H1 (cell line): ENCODE data around the gene BIRC5. TPM values are rescaled to one million over a fixed set of nuclear protein-coding genes. Genes with fewer than 3 reads are reported as not detected.

Experiments used
- CTCF ChIA-PET: fragments of 300-600 bp; sonication (Branson Sonifier 250); formaldehyde crosslinking; loops from one replicate; lab custom pipeline; 2021; ENCODE audit not compliant: partially characterized antibody; lab: Charles Lee
- POLR2A ChIA-PET: fragments of 300-600 bp; sonication (Branson Sonifier 250); formaldehyde crosslinking; loops from one replicate; lab custom pipeline; 2021; ENCODE audit warnings: inconsistent platforms; ENCODE audit not compliant: partially characterized antibody; lab: Charles Lee
- DNase-seq, 2 experiments: peaks; one replicate each; pipeline versions ENCODE4 v3.0.0 to v3.0.0-alpha.2; 2010 to 2022; ENCODE audit warnings: low spot score in 2 of 2, low read depth in 1 of 2, mixed read lengths in 1 of 2
- FAIRE-seq: peaks from 2 replicates; lab custom pipeline; 2011; peaks lifted over from hg19 to GRCh38; lab: Jason Lieb, UNC
- H2AFZ ChIP-seq: 2 replicates; pipeline ENCODE4 v1.8.1; 2012; ENCODE audit warnings: low read length, inconsistent platforms
- H2AK5ac ChIP-seq: 2 replicates; pipeline ENCODE4 v1.6.1; 2013; ENCODE audit warnings: low read depth, low read length
- H2BK120ac ChIP-seq: replicated peaks from 2 replicates; pipeline ENCODE3; 2013; ENCODE audit warnings: low read depth, low read length, inconsistent platforms
- H2BK12ac ChIP-seq: 2 replicates; pipeline ENCODE4 v1.6.1; 2013; ENCODE audit warnings: low read depth, low read length
- H2BK15ac ChIP-seq: 2 replicates; pipeline ENCODE4 v1.6.1; 2013; ENCODE audit warnings: low read length
- H2BK20ac ChIP-seq: 2 replicates; pipeline ENCODE4 v1.6.1; 2013; ENCODE audit warnings: low read length
- H2BK5ac ChIP-seq: 2 replicates; pipeline ENCODE4 v1.6.1; 2013; ENCODE audit warnings: low read depth, low read length
- H3K14ac ChIP-seq: 2 replicates; pipeline ENCODE4 v1.6.1; 2013; ENCODE audit warnings: inconsistent platforms; ENCODE audit not compliant: insufficient read length
- H3K18ac ChIP-seq: 2 replicates; pipeline ENCODE4 v1.6.1; 2013; ENCODE audit warnings: low read length; ENCODE audit errors: extremely low read depth
- H3K23ac ChIP-seq: 2 replicates; pipeline ENCODE4 v1.6.1; 2013; ENCODE audit warnings: inconsistent platforms; ENCODE audit not compliant: insufficient read length
- H3K23me2 ChIP-seq: 2 replicates; pipeline ENCODE4 v1.6.1; 2013; ENCODE audit warnings: low read depth, low read length
- H3K27ac ChIP-seq: 2 replicates; pipeline ENCODE4 v1.6.1; 2011; ENCODE audit warnings: low read depth, low read length, inconsistent platforms
- H3K27me3 ChIP-seq, 4 experiments: replicated peaks in 1 of 4; 1 replicate in 1 of 4; 2 replicates in 3 of 4; pipeline versions ENCODE4 v1.6.1 to v1.8.1; 2011 to 2013; ENCODE audit warnings: low read length in 3 of 4, mild to moderate bottlenecking in 3 of 4, inconsistent platforms in 2 of 4, mixed read lengths in 2 of 4, moderate library complexity in 1 of 4; ENCODE audit not compliant: control insufficient read depth in 3 of 4, insufficient read depth in 3 of 4; ENCODE audit errors: extremely low read depth in 1 of 4
- H3K36me3 ChIP-seq, 4 experiments: 2 replicates each; pipeline versions ENCODE4 v1.6.1 to v1.8.1; 2011 to 2013; ENCODE audit warnings: mild to moderate bottlenecking in 4 of 4, low read length in 3 of 4, moderate library complexity in 2 of 4, control low read depth in 1 of 4, inconsistent platforms in 1 of 4; ENCODE audit not compliant: insufficient read depth in 4 of 4, control insufficient read depth in 2 of 4
- H3K4ac ChIP-seq: replicated peaks from 2 replicates; pipeline ENCODE3; 2013; ENCODE audit warnings: low read length, low read depth, mixed read lengths, inconsistent platforms; ENCODE audit not compliant: insufficient read length
- H3K4me1 ChIP-seq, 4 experiments: replicated peaks in 1 of 4; 1 replicate in 1 of 4; 2 replicates in 3 of 4; pipeline versions ENCODE4 v1.6.1 to v1.8.1; 2011 to 2013; ENCODE audit warnings: low read length in 3 of 4, inconsistent platforms in 2 of 4, mixed read lengths in 1 of 4; ENCODE audit not compliant: insufficient read depth in 4 of 4, control insufficient read depth in 3 of 4
- H3K4me2 ChIP-seq, 2 experiments: 2 replicates each; pipeline versions ENCODE4 v1.6.1 to v1.8.1; 2011 to 2013; ENCODE audit warnings: low read depth in 2 of 2, low read length in 2 of 2, control low read depth in 1 of 2, inconsistent platforms in 1 of 2, mild to moderate bottlenecking in 1 of 2; ENCODE audit not compliant: insufficient read depth in 1 of 2
- H3K4me3 ChIP-seq, 4 experiments: fragments of 200-600, 300-600 bp in 1 of 4; sonication (generic), shearing (Covaris generic), sonication (Bioruptor Twin) in 1 of 4; 2 replicates each; pipeline versions ENCODE4 v1.5.1 to v1.8.1; 2011 to 2016; ENCODE audit warnings: low read length in 4 of 4, low read depth in 3 of 4, control low read depth in 2 of 4, inconsistent platforms in 2 of 4, mild to moderate bottlenecking in 2 of 4, mixed read lengths in 1 of 4, moderate library complexity in 1 of 4; ENCODE audit not compliant: insufficient read depth in 2 of 4; ENCODE audit errors: extremely low read depth in 1 of 4
- H3K56ac ChIP-seq: replicated peaks from 2 replicates; pipeline ENCODE3; 2013; ENCODE audit warnings: low read depth, mild to moderate bottlenecking, mixed read lengths, low read length, inconsistent platforms; ENCODE audit not compliant: insufficient read length
- H3K79me1 ChIP-seq: 2 replicates; pipeline ENCODE4 v1.6.1; 2013; ENCODE audit warnings: low read depth, low read length, control low read depth
- H3K79me2 ChIP-seq, 2 experiments: 2 replicates each; pipeline versions ENCODE4 v1.6.1 to v1.8.1; 2012 to 2013; ENCODE audit warnings: low read length in 2 of 2, mild to moderate bottlenecking in 2 of 2, inconsistent platforms in 1 of 2; ENCODE audit not compliant: insufficient read depth in 2 of 2, control insufficient read depth in 1 of 2
- H3K9ac ChIP-seq, 4 experiments: replicated peaks in 1 of 4; 1 replicate in 1 of 4; 2 replicates in 3 of 4; pipeline versions ENCODE4 v1.6.1 to v1.8.1; 2011 to 2013; ENCODE audit warnings: low read depth in 3 of 4, low read length in 3 of 4, control low read depth in 2 of 4, mild to moderate bottlenecking in 2 of 4, moderate library complexity in 2 of 4, inconsistent platforms in 1 of 4; ENCODE audit errors: extremely low read depth in 1 of 4
- H3K9me3 ChIP-seq, 2 experiments: 2 replicates each; pipeline versions ENCODE4 v1.6.1 to v1.8.1; 2012 to 2013; ENCODE audit warnings: mild to moderate bottlenecking in 2 of 2, moderate library complexity in 2 of 2, control low read depth in 1 of 2, inconsistent platforms in 1 of 2, low read depth in 1 of 2, low read length in 1 of 2, mixed read lengths in 1 of 2; ENCODE audit not compliant: insufficient read depth in 2 of 2
- H4K20me1 ChIP-seq, 2 experiments: replicated peaks in 1 of 2; 2 replicates each; pipeline versions ENCODE3 to v1.8.1; 2011 to 2013; ENCODE audit warnings: inconsistent platforms in 2 of 2, low read length in 2 of 2, mild to moderate bottlenecking in 1 of 2; ENCODE audit not compliant: insufficient read depth in 2 of 2, control insufficient read depth in 1 of 2
- H4K5ac ChIP-seq: 2 replicates; pipeline ENCODE4 v1.6.1; 2013; ENCODE audit warnings: low read length, low read depth, mixed read lengths, inconsistent platforms; ENCODE audit not compliant: insufficient read length
- H4K8ac ChIP-seq: 2 replicates; pipeline ENCODE4 v1.8.0; 2013; ENCODE audit warnings: mild to moderate bottlenecking, moderate library complexity, low read length, inconsistent platforms; ENCODE audit not compliant: insufficient read depth; ENCODE audit errors: extremely low read depth
- H4K91ac ChIP-seq: replicated peaks from 2 replicates; pipeline ENCODE3; 2013; ENCODE audit warnings: low read length, mixed read lengths, inconsistent platforms; ENCODE audit not compliant: insufficient read length
- ATF3 ChIP-seq: IDR thresholded peaks from 2 replicates; pipeline ENCODE4 v1.6.1; 2011; ENCODE audit warnings: low read depth, mild to moderate bottlenecking, low read length; ENCODE audit not compliant: insufficient read depth
- BACH1 ChIP-seq: IDR thresholded peaks from 2 replicates; pipeline ENCODE4 v1.6.1; 2012; ENCODE audit warnings: low read length, improper control_type of control experiment
- CBX5 ChIP-seq: fragments of 300-800, 300-1000 bp; sonication (generic); IDR thresholded peaks from 2 replicates; pipeline ENCODE4 v1.7.1; 2016; ENCODE audit warnings: antibody characterized with exemption, low read length, low read depth
- KDM5A ChIP-seq: fragments of 200-600 bp; IDR thresholded peaks from 2 replicates; pipeline ENCODE4 v1.7.1; 2012; ENCODE audit warnings: mild to moderate bottlenecking, low read length, inconsistent platforms, mixed read lengths
- SIRT6 ChIP-seq: IDR thresholded peaks from one replicate; pipeline ENCODE4 v1.7.1; 2012; ENCODE audit warnings: low read length, inconsistent platforms
- TAF1 ChIP-seq: IDR thresholded peaks from 2 replicates; pipeline ENCODE4 v1.6.1; 2011; ENCODE audit warnings: mild to moderate bottlenecking, low read depth, low read length
- USF2 ChIP-seq: IDR thresholded peaks from 2 replicates; pipeline ENCODE4 v1.6.1; 2011; ENCODE audit warnings: low read length, improper control_type of control experiment
- WGBS, 2 experiments: shearing (Covaris generic) in 1 of 2; methylation state at CpG; one replicate each; pipeline versions ENCODE4 v1.1.6 to v1.1.7; 2013 to 2015; ENCODE audit warnings: low lambda C conversion rate in 2 of 2, mixed read lengths in 2 of 2, inconsistent platforms in 1 of 2, low coverage in 1 of 2, missing lambda C conversion rate in 1 of 2; ENCODE audit not compliant: insufficient replicate concordance in 2 of 2, insufficient coverage in 1 of 2, insufficient read length in 1 of 2; ENCODE audit errors: extremely low coverage in 1 of 2, missing lambda C conversion rate in 1 of 2; 5-methylcytosine and 5-hydroxymethylcytosine counted together
- polyA plus RNA-seq, 7 experiments: library from polyadenylated mRNA; depleted of rRNA in 3 of 7; stranded (reverse) in 5 of 7; unstranded in 2 of 7; fragments of >200 nt in 5 of 7; fragments of 200-250 nt in 2 of 7; gene quantifications; 1 replicate in 5 of 7; 2 replicates in 1 of 7; 4 replicates in 1 of 7; pipeline versions ENCODE4 v1.2.1 to v1.2.3, GENCODE V29; 2011 to 2013; ENCODE audit warnings: missing spikeins in 2 of 7, mixed read lengths in 2 of 7
- total RNA-seq: library from RNA; stranded (reverse); fragmentation: NEBNext Ultra II Directional; extraction: Animal tissue kit (Norgen Biotek cat#: 25700); gene quantifications from 2 replicates; pipeline ENCODE4 v1.2.1, GENCODE V29; 2021

The BIRC5 gene
- total and polyA plus RNA-seq, 2 of the 8 experiments (the other 6 are each of a cell fraction or from before 2014, with no cell fraction given), result 42.2 to 108 TPM

GRCh38 chr17:78180083-78180482 lies 34.0 kb upstream of the BIRC5 start:
- no peak for FAIRE-seq
- H3K9ac ChIP-seq, result no peak overlapping the region
- H4K91ac ChIP-seq, result no peak overlapping the region
- H3K79me1 ChIP-seq, result peaks cover 8% of the 10 kb centered on the region
- DNase-seq, result no peak
- CTCF ChIA-PET, result interaction anchor here (1.3 to 10.0 kb wide), 2 partner anchors 39 to 43 kb away, joined by 3 to 87 read pairs; no protein-coding TSS in a partner anchor
- no peak overlapping the region for H3K18ac ChIP-seq
- no peak overlapping the region for H3K56ac ChIP-seq
- H2BK120ac ChIP-seq, result no peak overlapping the region
- H3K27ac ChIP-seq, result no peak overlapping the region
- H3K4me2 ChIP-seq, result no peak overlapping the region
- no peak overlapping the region for H2BK15ac ChIP-seq
- no peak overlapping the region for H2BK5ac ChIP-seq
- H3K4me1 ChIP-seq, result peaks cover 0 to 8% (median 2%) of the 10 kb centered on the region in 4 experiments; a peak in 6 of 7 replicates
- H2AK5ac ChIP-seq, result no peak overlapping the region
- peaks cover 10 to 16% of the 10 kb centered on the region in 2 experiments for H4K20me1 ChIP-seq
- no peak overlapping the region for H2BK20ac ChIP-seq
- no peaks in the 10 kb centered on the region for H3K9me3 ChIP-seq
- no peak overlapping the region for H3K4me3 ChIP-seq
- H2AFZ ChIP-seq, result no peak overlapping the region
- no peak overlapping the region for H2BK12ac ChIP-seq
- H3K27me3 ChIP-seq, result no peaks in the 10 kb centered on the region; a peak in 1 of 7 replicates
- TF ChIP-seq TAF1 (no peak), ATF3 (no peak), KDM5A (no peak), USF2 (no peak), CBX5 (no peak), SIRT6 (no peak), BACH1 (no peak)
- POLR2A ChIA-PET, result interaction anchor here (0.8 to 1.9 kb wide), 3 partner anchors 10 to 53 kb away, joined by 3 to 8 read pairs (median 4); no protein-coding TSS in a partner anchor
- peaks cover 0 to 10% of the 10 kb centered on the region in 2 experiments; a peak in 2 of 4 replicates for H3K79me2 ChIP-seq
- H4K8ac ChIP-seq, result no peak overlapping the region
- H3K23ac ChIP-seq, result no peak overlapping the region
- no peak overlapping the region for H4K5ac ChIP-seq
- no peak overlapping the region for H3K14ac ChIP-seq
- peaks cover 31 to 78% (median 54%) of the 10 kb centered on the region in 4 experiments for H3K36me3 ChIP-seq
- no peaks in the 10 kb centered on the region for H3K23me2 ChIP-seq
- 92% methylated on average over 14 of the region's 14 CpGs; no CpG with 5 or more reads in 1 of the 2 experiments for WGBS, 2 experiments
- H3K4ac ChIP-seq, result no peak overlapping the region
